T-helper 9 cell (primary cell): ENCODE measurements around the gene CBX4.

Experiments
- DNase-seq: peaks from one replicate; pipeline ENCODE4 v3.0.0-alpha.2; 2020

Gene CBX4

GRCh38 chr17:79811868-79812352 is 27.3 kb downstream of the CBX4 start:
- DNase-seq, result no peak

GRCh38 chr17:79811011-79811867 is 28.0 kb downstream of the CBX4 start:
- DNase-seq, result no peak

- peak; percentile 67 for DNase-seq
These were observed 28.9 kb downstream of the CBX4 start for GRCh38 chr17:79810130-79811010.

DNA sequence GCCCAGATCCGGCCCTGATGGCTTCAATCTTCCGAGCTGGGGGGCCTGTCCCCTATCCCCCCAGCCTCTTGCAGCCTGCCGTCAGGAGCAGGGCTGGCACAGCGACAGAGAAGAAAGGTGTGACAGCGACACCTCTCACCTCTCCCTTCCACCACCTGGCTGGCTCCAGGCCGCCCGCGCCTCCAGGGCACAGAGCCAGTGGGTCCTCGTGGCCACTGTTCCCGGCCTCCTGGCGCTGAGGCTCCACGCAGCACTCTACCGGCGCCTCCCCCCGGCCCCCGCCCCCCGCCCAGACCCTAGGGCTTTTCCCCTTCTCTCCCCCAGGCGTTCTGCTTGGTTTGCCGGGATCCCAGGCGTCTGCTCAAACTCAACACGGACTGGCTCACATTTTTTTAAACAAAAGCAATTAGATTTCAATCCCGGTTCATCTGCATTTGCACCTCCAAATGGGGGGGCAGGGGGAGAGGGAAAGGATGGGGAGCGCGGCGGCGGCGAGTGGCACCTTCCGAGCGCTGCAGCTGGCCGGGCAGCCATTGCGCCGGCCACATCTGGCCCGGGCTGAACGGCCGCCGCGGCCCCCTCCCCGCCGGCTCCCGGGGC is 29.6 kb downstream of the CBX4 start:
- no peak for DNase-seq

GRCh38 chr17:79808763-79809529 is 30.3 kb downstream of the CBX4 start:
- no peak for DNase-seq

DNA sequence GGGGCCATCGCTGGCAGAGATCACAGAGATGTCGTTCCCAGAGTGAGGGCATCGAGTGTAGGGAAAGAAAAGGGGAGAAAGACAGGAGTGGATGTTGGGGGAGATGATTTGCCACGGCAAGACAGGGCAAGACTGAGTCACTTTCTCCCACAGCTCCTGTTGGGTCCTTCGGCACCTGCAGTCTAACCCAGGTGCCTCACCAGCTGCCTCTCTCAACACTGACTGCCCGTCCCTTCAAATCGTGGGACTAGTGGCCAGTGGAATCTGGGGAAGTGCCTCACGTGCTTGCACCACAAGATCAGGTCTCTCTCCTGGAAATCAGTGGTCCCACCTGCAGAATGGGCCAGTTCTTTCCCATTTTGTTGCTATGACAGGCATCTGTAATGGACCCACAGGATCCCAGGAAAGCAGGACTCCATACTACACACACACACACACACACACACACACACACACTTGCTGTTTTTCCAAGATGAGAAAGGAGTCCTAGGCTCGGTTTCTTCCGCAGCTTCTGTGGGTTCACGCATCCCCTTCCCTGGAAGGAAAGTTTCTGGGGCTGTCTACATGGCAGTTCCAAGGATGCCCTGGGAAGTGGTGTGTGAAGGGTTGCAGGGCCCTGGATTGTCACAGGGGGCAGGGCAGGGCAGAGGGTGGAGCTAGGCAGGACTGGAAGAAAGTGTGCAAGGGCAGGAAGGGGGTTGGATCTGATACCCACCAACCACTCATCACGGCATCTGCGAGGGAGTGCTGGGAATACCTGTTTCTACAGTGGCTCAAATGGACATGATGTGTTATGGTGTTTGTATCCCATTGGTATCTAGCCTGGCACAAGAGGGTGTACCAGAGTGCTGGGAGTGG is 32.1 kb downstream of the CBX4 start:
- DNase-seq, result no peak

GRCh38 chr17:79806446-79806760 is 32.8 kb downstream of the CBX4 start:
- DNase-seq, result no peak

GRCh38 chr17:79804856-79805696 is 34.2 kb downstream of the CBX4 start:
- no peak for DNase-seq

- DNase-seq, result no peak
These were observed 35.0 kb downstream of the CBX4 start for GRCh38 chr17:79803997-79804855.

- no peak for DNase-seq
These were observed 35.7 kb downstream of the CBX4 start for GRCh38 chr17:79803421-79803996.

DNA sequence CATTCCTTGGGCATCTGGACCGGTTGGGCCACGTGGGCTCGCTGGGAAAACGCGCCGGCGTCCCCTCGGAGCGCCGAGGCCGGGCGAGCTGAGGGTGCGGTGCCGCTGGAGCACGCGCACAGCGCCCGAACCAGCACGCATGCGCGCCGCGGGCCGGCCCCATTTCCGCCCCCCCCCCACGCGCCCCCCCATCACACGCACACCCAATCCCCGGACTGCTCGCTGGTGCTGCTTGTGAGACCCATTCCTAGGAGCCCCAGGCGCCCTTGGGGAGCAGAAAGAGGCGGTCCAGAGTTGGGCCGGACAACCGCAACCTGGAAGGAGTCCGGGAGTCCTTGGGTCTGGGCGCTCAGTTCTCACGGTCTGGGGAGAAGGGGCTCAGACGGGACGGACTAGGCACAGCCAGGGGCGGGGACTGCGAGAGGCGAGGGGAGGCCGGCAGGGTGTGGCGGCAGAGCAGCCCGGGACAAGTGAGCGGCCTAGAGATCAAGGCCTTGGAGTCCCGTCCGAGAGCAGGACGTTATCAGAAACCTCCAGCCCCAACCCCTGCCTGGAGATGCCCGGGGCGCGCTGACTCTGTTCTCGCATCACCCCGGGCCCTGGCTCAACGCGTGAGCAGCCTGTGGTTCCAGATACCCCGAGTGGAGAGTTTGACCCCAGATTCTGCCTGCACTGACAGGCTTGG is 36.4 kb downstream of the CBX4 start:
- no peak for DNase-seq

DNA sequence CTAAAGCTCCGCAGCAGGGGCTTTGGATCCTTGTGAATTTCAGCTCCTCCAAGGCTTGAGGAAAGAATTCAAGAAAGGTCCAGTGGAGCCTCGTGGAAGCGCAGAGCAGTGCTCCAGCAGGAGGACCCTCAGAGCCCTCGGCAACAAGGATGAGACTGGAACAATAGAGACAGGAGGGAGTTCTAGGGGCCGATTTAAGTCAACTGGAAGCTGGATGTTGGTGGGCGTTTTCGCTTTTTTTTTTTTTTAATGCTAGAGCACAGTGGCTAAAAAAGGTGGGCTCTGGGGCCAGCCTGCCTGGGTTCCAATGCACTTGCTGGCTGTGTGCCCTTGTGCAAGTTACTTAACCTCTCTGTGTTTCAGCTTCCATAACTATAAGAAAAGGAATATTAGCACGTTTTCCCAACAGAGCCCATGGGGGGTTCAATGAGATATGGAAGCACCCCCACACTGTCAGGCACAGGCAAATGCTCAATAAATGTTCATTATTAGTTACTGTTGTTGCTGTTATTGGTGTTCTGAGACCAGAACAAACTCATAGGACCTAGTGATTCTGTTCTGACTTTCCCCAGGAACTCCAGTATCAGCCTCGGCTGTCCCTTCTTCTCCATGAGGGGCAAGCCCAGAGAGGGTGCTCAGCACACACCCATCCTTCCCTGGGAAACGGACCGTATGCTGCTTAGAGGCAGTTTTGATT is 37.1 kb downstream of the CBX4 start:
- no peak for DNase-seq

DNA sequence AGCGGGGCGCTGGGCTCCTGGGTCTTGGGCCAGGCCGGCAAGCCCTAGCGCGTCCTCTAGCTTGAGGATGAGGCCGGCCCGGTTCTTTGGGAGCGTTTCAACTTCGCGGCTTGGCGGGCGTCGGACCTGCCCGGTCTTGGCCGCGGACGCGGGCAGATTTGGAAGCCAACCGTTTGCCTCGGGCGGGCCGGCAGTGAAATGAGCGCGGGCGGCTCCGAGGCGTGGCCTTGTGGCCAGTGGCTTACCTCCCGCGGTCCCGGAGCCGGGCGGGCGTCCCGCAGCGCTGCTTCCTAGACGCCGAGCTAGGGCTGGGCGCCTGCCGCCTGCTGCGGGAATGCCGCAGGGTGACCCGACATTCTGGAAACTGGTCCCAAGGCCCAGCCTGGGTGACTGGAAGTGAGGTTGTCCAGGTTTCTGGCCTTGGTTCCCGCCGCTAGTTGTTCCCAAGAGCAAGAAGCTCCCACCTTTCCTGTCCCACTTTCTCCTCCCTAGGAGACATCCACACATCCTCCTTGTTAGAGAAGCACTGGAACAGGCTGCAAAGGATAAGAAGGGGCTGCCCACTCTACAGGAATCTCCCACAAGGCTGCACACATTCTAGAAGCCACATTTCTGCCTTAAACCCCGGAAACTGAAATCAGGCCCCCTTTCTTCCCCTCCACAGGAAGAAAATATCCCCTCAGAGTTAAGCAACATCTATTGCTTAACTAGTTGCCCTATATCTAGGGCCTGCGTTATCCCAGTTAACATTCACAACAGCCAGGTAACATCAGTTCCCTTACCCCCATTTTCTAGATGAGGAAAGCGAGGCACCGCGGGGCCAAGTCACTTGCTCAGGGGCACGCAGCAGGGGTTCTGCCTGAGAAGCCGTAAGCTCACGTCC is 37.8 kb downstream of the CBX4 start:
- no peak for DNase-seq

- DNase-seq, result no peak
These were observed 38.7 kb downstream of the CBX4 start for GRCh38 chr17:79800325-79801155.

GRCh38 chr17:79799538-79800324 is 39.5 kb downstream of the CBX4 start:
- DNase-seq, result no peak
